ENCODE data around the gene USF2. TPM values are rescaled to one million over a fixed set of nuclear protein-coding genes. Genes with fewer than 3 reads are reported as not detected.

The USF2 gene
- total RNA-seq, 1 donor from 2014 or later, result 70.0 TPM

DNA sequence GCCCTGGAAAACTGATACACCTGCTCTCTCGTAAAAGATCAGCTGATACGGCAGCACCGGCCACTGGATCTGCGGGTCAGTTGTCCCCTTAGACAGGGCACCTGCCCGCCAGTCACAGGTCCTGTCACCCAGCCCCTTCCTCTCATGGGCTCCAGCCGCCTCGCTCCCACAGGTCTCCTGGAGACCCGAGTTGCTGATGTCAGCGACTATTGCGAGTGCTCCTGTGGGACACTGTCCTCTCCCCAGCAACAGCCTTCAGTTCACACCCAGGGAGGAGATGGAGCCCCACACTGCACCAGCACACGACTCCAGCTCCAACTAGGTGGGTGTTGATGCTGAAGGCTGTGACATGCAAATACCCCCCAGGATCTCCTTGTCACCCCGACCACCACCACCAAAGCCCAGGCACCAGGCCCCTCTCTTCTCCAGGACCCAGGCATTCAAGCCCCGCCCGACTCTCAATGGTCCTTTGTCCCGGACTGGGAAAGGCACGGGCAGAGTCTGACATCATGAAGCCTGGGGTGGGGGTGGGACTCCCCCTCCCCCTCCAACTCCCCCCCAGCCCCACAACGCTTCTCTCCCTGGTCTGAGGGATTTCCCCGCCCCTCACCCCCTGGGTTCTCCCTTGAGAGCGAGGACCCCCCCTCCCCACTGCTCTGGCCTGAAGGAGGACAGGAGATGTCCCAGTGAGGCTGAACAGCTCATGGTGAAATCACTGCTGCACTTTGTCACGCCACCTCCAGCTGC, 21.8 kb downstream of the USF2 start:
- Histone ChIP-seq H4K20me1 (ENCODE audit: insufficient read depth, low read length) (no peaks in the 10 kb centered on the region), H3K27me3 (ENCODE audit: insufficient read depth, low read length) (peaks cover 7% of the 10 kb centered on the region), H2AFZ (ENCODE audit: low read depth, low read length) (no peak overlapping the region), H3K4me2 (ENCODE audit: low read length) (no peak overlapping the region), H3K4me1 (ENCODE audit: insufficient read depth, low read length) (no peaks in the 10 kb centered on the region), H3K9me3 (ENCODE audit: insufficient read depth, low read depth, low read length) (no peaks in the 10 kb centered on the region), H3K9ac (ENCODE audit: low read length) (no peak overlapping the region), H3K4me3 (ENCODE audit: insufficient read depth, low read depth, low read length) (no peak overlapping the region), H3K27ac (ENCODE audit: low read depth, low read length) (no peak overlapping the region), H3K79me2 (ENCODE audit: insufficient read depth, low read length) (no peaks in the 10 kb centered on the region), H3K36me3 (ENCODE audit: insufficient read depth, low read length) (no peaks in the 10 kb centered on the region)
- no peak overlapping the region for H3K27ac Mint-ChIP-seq (ENCODE audit: unreplicated experiment)
- no peak overlapping the region for H3K4me3 Mint-ChIP-seq (ENCODE audit: unreplicated experiment)
- peaks cover 31% of the 10 kb centered on the region for H3K27me3 Mint-ChIP-seq (ENCODE audit: low read depth, unreplicated experiment)
- H3K9me3 Mint-ChIP-seq (ENCODE audit: unreplicated experiment), result no peaks in the 10 kb centered on the region
- no peak for FAIRE-seq
- DNase-seq (ENCODE audit: low read depth), result no peak
- H3K36me3 Mint-ChIP-seq (ENCODE audit: low read depth, unreplicated experiment), result no peaks in the 10 kb centered on the region
- TF ChIP-seq, protein P1, sequence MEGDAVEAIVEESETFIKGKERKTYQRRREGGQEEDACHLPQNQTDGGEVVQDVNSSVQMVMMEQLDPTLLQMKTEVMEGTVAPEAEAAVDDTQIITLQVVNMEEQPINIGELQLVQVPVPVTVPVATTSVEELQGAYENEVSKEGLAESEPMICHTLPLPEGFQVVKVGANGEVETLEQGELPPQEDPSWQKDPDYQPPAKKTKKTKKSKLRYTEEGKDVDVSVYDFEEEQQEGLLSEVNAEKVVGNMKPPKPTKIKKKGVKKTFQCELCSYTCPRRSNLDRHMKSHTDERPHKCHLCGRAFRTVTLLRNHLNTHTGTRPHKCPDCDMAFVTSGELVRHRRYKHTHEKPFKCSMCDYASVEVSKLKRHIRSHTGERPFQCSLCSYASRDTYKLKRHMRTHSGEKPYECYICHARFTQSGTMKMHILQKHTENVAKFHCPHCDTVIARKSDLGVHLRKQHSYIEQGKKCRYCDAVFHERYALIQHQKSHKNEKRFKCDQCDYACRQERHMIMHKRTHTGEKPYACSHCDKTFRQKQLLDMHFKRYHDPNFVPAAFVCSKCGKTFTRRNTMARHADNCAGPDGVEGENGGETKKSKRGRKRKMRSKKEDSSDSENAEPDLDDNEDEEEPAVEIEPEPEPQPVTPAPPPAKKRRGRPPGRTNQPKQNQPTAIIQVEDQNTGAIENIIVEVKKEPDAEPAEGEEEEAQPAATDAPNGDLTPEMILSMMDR (IDR thresholded peaks at IDR 0.05; ENCODE audit: insufficient read depth, low read depth, low read length), result no peak
- TF ChIP-seq EZH2 (IDR thresholded peaks at IDR 0.05; ENCODE audit: insufficient read depth, low read length), result no peak
- no peaks in the 10 kb centered on the region for H3K4me1 Mint-ChIP-seq (ENCODE audit: low read depth, unreplicated experiment)

GRCh38 chr19:35291259-35291658, 22.5 kb downstream of the USF2 start:
- Mint-ChIP-seq H3K36me3 (ENCODE audit: low read depth, unreplicated experiment) (no peaks in the 10 kb centered on the region), H3K4me1 (ENCODE audit: low read depth, unreplicated experiment) (no peaks in the 10 kb centered on the region)
- TF ChIP-seq, protein P1 (IDR thresholded peaks at IDR 0.05; ENCODE audit: insufficient read depth, low read depth, low read length), result no peak
- no peak for TF ChIP-seq EZH2 (IDR thresholded peaks at IDR 0.05; ENCODE audit: insufficient read depth, low read length)

DNA sequence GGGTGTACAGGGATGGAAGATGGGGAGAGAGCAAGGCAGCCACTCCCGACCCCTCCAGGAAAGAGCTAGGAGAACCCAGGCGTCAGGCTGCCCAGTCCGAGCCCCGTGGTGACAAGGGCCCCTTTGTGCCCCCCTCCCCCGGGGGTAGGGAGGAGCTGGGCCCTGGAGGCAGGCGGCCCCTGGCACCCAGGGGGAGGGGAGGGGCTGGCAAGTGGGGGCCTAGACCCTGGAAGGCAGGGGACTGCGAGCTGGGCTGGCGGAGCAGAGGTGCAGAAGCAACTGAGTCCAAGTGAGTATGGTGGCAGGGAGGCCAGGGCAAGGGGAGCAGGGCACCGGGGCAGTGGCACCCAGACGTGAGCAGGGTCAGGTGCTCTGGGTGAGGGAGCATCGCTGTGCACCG, 23.2 kb downstream of the USF2 start, which contains the start of gene MAG:
TSS of gene MAG (plus strand) at position 246 of the 400 bp plus-strand sequence. CDS start 3,248 bp downstream, outside the sequence.
- no peaks in the 10 kb centered on the region for H3K79me2 ChIP-seq (ENCODE audit: insufficient read depth, low read length)
- no peaks in the 10 kb centered on the region for H3K4me1 ChIP-seq (ENCODE audit: insufficient read depth, low read length)
- no peak within 1 kb of the TSS for H2AFZ ChIP-seq (ENCODE audit: low read depth, low read length)
- no peaks in the 10 kb centered on the region for H3K9me3 ChIP-seq (ENCODE audit: insufficient read depth, low read depth, low read length)
- no peak within 1 kb of the TSS for H3K9ac ChIP-seq (ENCODE audit: low read length)
- Mint-ChIP-seq H3K36me3 (ENCODE audit: low read depth, unreplicated experiment) (no peaks in the 10 kb centered on the region), H3K9me3 (ENCODE audit: unreplicated experiment) (no peaks in the 10 kb centered on the region), H3K27me3 (ENCODE audit: low read depth, unreplicated experiment) (peaks cover 31% of the 10 kb centered on the region), H3K27ac (ENCODE audit: unreplicated experiment) (no peak within 1 kb of the TSS), H3K4me3 (ENCODE audit: unreplicated experiment) (no peak within 1 kb of the TSS), H3K4me1 (ENCODE audit: low read depth, unreplicated experiment) (no peaks in the 10 kb centered on the region)
- DNase-seq (ENCODE audit: low read depth) (no peak), FAIRE-seq (no peak)
- H3K36me3 ChIP-seq (ENCODE audit: insufficient read depth, low read length), result no peaks in the 10 kb centered on the region
- H3K4me3 ChIP-seq (ENCODE audit: insufficient read depth, low read depth, low read length), result no peak within 1 kb of the TSS
- no peak within 1 kb of the TSS for H3K27ac ChIP-seq (ENCODE audit: low read depth, low read length)
- H4K20me1 ChIP-seq (ENCODE audit: insufficient read depth, low read length), result no peaks in the 10 kb centered on the region
- H3K27me3 ChIP-seq (ENCODE audit: insufficient read depth, low read length), result peaks cover 7% of the 10 kb centered on the region
- TF ChIP-seq, protein P1 (IDR thresholded peaks at IDR 0.05; ENCODE audit: insufficient read depth, low read depth, low read length), result no peak
- TF ChIP-seq EZH2 (IDR thresholded peaks at IDR 0.05; ENCODE audit: insufficient read depth, low read length), result no peak
- H3K4me2 ChIP-seq (ENCODE audit: low read length), result no peak within 1 kb of the TSS

More at GRCh38 chr19:35291259-35291658, 22.5 kb downstream of the USF2 start:
- Histone ChIP-seq H3K27me3 (ENCODE audit: insufficient read depth, low read length) (peaks cover 7% of the 10 kb centered on the region), H3K79me2 (ENCODE audit: insufficient read depth, low read length) (no peaks in the 10 kb centered on the region), H3K9ac (ENCODE audit: low read length) (no peak overlapping the region), H4K20me1 (ENCODE audit: insufficient read depth, low read length) (no peaks in the 10 kb centered on the region), H3K27ac (ENCODE audit: low read depth, low read length) (no peak overlapping the region), H3K9me3 (ENCODE audit: insufficient read depth, low read depth, low read length) (no peaks in the 10 kb centered on the region), H2AFZ (ENCODE audit: low read depth, low read length) (no peak overlapping the region), H3K36me3 (ENCODE audit: insufficient read depth, low read length) (no peaks in the 10 kb centered on the region), H3K4me1 (ENCODE audit: insufficient read depth, low read length) (no peaks in the 10 kb centered on the region), H3K4me3 (ENCODE audit: insufficient read depth, low read depth, low read length) (no peak overlapping the region), H3K4me2 (ENCODE audit: low read length) (no peak overlapping the region)
- H3K27me3 Mint-ChIP-seq (ENCODE audit: low read depth, unreplicated experiment), result peaks cover 31% of the 10 kb centered on the region
- H3K9me3 Mint-ChIP-seq (ENCODE audit: unreplicated experiment), result no peaks in the 10 kb centered on the region
- no peak overlapping the region for H3K4me3 Mint-ChIP-seq (ENCODE audit: unreplicated experiment)
- DNase-seq (ENCODE audit: low read depth) (no peak), FAIRE-seq (no peak)
- no peak overlapping the region for H3K27ac Mint-ChIP-seq (ENCODE audit: unreplicated experiment)
